AG04450 (cell line): ENCODE measurements around the gene ST6GAL2. TPM values are rescaled to one million over a fixed set of nuclear protein-coding genes. Genes with fewer than 3 reads are reported as not detected.

Source experiments
- CTCF ChIA-PET: fragments of 300-600, 350-600 bp; formaldehyde crosslinking; extraction: SDS; loops from one replicate; lab custom pipeline; 2022; ENCODE audit warnings: antibody characterized with exemption, inconsistent platforms; lab: Charles Lee
- POLR2A ChIA-PET: fragments of 350-600 bp; formaldehyde crosslinking; extraction: SDS; loops from one replicate; lab custom pipeline; 2021; ENCODE audit warnings: antibody characterized with exemption, inconsistent platforms; lab: Yijun Ruan, JAX
- DNase-seq: peaks from one replicate; pipeline ENCODE4 v3.0.0-alpha.2; 2011; ENCODE audit warnings: low read depth, low spot score
- H3K27ac ChIP-seq: one replicate; pipeline ENCODE4 v1.5.1; 2012; ENCODE audit warnings: low read depth, low read length, control low read depth
- H3K27me3 ChIP-seq: one replicate; pipeline ENCODE4 v1.6.0; 2012; ENCODE audit warnings: low read length; ENCODE audit not compliant: control insufficient read depth, insufficient read depth
- H3K4me3 ChIP-seq: 2 replicates; pipeline ENCODE4 v1.5.1; 2011; ENCODE audit warnings: mild to moderate bottlenecking, low read depth, low read length, control low read depth
- H3K9me3 ChIP-seq: 2 replicates; pipeline ENCODE4 v1.5.1; 2012; ENCODE audit warnings: low read length; ENCODE audit not compliant: control insufficient read depth, insufficient read depth
- polyA plus RNA-seq: library from polyadenylated mRNA; depleted of rRNA; stranded (reverse); fragments of >200 nt; gene quantifications from 2 replicates; pipeline ENCODE4 v1.2.3, GENCODE V29; 2011
- TF ChIP-seq, protein P1 (sequence below): IDR thresholded peaks from 2 replicates; pipeline ENCODE4 v1.5.1; 2011; ENCODE audit warnings: low read depth, low read length, control low read depth, inconsistent platforms

Gene ST6GAL2
- polyA plus RNA-seq, 1 experiment = 0.06 TPM

DNA sequence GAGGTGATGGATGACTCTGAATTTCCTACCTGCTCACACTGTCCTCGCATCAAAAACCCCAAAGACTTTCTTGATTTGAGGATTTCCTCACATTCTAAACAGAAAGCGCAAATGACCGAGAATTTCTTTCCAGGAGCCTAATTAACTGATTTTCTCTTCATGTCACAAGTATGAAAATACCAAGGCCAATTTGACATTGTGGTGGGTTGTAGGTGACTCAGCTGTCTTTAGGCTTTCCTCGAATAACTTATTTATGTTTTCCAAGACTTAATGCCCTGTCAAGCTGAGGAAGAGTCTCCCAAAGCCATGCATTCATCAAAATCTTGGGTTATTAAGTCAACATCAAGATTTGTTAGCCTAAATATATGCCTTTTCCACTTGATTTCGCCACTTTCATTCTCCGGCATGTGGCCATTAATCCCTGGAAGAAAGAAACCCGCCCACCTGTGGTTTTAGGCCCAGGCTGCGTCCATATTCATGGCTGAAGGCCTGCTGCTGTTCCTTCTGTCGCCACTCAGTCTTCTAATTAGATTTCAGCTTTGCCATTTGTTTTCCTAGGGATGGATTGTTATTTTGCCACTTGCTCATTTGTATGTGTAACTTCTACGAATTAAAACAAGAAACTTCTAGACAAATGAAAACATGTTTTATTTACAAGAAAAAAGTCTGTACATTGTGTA, 84.9 kb downstream of the ST6GAL2 start:
- no peak for DNase-seq
- CTCF ChIA-PET = no interaction called here
- H3K4me3 ChIP-seq = no peak overlapping the region

DNA sequence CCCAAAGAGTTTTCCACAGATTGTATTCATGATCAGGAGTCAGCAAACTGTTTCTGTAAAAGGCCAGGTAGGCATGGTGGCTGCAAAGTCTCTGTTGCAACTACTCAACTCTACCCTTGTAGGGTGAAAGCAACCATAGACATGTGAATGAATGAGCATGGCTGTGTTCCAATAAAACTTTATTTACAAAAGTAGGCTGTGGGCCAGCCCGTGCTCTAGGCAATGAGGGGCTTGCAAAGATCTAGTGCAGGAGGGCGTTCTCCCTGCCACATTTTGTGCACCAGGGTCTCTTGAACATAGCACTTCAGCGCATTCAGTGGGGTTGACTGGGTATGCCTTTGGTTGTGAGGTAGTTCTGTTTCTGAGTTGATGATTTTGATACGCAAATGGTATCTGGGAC, 85.8 kb downstream of the ST6GAL2 start:
- DNase-seq = no peak
- no peak overlapping the region for H3K27ac ChIP-seq
- CTCF ChIA-PET = no interaction called here
- H3K4me3 ChIP-seq = no peak overlapping the region
- H3K27me3 ChIP-seq = no peaks in the 10 kb centered on the region
- TF ChIP-seq, protein P1, sequence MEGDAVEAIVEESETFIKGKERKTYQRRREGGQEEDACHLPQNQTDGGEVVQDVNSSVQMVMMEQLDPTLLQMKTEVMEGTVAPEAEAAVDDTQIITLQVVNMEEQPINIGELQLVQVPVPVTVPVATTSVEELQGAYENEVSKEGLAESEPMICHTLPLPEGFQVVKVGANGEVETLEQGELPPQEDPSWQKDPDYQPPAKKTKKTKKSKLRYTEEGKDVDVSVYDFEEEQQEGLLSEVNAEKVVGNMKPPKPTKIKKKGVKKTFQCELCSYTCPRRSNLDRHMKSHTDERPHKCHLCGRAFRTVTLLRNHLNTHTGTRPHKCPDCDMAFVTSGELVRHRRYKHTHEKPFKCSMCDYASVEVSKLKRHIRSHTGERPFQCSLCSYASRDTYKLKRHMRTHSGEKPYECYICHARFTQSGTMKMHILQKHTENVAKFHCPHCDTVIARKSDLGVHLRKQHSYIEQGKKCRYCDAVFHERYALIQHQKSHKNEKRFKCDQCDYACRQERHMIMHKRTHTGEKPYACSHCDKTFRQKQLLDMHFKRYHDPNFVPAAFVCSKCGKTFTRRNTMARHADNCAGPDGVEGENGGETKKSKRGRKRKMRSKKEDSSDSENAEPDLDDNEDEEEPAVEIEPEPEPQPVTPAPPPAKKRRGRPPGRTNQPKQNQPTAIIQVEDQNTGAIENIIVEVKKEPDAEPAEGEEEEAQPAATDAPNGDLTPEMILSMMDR = no peak
- POLR2A ChIA-PET = no interaction called here
- H3K9me3 ChIP-seq = peaks cover 2% of the 10 kb centered on the region; the same call in 1 of the 2 replicates

More for the DNA sequence above, 84.9 kb downstream of the ST6GAL2 start:
- TF ChIP-seq, protein P1 = no peak
- H3K9me3 ChIP-seq = peaks cover 2% of the 10 kb centered on the region; the same call in 1 of the 2 replicates
- no peaks in the 10 kb centered on the region for H3K27me3 ChIP-seq
- POLR2A ChIA-PET = no interaction called here
- no peak overlapping the region for H3K27ac ChIP-seq

DNA sequence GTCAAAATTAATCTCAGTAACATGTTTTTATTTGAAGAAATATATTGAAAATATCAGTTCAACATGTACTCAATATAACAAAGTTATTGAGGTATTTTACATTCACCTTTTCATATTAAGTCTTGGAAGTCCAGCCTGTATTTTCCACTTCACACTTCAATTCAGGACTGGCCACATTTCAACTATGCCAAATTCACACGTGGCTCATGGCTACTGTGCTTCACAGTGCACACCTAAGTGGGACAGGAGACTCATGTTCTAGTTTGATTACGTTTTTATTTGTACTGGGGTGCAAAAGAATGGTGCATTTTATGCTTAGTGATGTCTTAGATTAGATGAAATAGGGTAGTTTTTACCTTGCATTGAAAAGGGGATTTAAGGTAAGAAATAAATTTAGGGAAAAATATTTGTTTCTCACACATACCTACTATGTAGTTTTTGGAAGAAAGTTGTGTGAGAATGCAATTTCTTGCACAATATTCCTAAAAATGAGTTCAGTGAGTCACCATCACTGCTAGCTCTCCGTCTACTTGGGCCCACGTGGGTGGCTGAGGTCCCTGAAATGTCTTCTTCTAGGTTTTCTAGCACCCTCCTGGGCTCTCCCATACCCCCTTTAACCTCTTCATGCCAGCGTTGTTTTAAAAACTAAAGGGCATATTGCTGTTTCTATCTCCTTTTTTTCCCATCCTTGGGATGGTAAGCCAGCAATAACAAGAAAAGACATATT, 87.0 kb downstream of the ST6GAL2 start:
- no peak for DNase-seq
- POLR2A ChIA-PET = no interaction called here

DNA sequence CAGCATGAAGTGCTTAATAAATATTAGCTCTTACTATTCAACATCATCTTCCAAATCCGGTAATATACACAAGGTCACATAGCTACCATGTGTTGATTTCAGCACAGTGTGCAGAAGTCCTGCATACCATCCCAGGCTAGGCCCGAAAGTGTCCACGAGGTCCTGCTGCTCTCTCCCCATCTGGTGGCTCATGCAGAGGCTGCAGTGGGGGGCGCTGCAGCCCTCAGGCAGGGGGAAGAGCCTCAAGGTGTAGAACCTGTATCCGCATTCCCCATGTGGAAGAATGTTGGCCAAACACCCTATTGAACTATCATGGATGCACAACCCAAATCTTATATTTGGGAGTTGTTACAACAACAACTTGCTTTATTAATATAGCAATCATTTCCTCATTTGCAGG, 88.5 kb downstream of the ST6GAL2 start:
- TF ChIP-seq, protein P1 = no peak
- peaks cover 10% of the 10 kb centered on the region for H3K9me3 ChIP-seq
- H3K27ac ChIP-seq = no peak overlapping the region
- no peak for DNase-seq
- ChIA-PET CTCF (no interaction called here), POLR2A (no interaction called here)
- H3K4me3 ChIP-seq = no peak overlapping the region
- H3K27me3 ChIP-seq = no peaks in the 10 kb centered on the region

More for the DNA sequence above, 87.0 kb downstream of the ST6GAL2 start:
- Histone ChIP-seq H3K27me3 (no peaks in the 10 kb centered on the region), H3K9me3 (peaks cover 10% of the 10 kb centered on the region), H3K4me3 (no peak overlapping the region), H3K27ac (no peak overlapping the region)
- TF ChIP-seq, protein P1 = no peak
- CTCF ChIA-PET = no interaction called here

DNA sequence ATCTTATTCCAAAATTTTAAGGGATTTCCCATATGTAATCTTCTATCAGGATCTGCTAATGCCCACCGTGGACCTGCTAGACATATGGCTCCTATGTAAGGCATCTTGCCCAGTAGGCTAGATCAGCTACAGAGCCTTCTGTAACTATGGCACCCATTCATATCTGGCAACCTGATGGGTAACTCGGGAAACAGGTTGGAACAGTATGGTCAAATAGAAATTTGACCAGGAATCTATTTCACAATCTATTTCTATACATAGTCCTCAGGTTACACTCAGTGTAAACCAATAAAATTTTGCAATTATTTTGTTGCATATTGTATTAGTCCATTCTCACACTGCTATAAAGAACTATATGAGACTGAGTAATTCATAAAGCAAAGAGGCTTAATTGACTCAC, 93.3 kb downstream of the ST6GAL2 start:
- Histone ChIP-seq H3K9me3 (peaks cover 10% of the 10 kb centered on the region), H3K27me3 (no peaks in the 10 kb centered on the region), H3K27ac (no peak overlapping the region), H3K4me3 (no peak overlapping the region)
- POLR2A ChIA-PET = no interaction called here
- no peak for DNase-seq
- CTCF ChIA-PET = no interaction called here
- TF ChIP-seq, protein P1 = no peak
